COLO668 (cell line): Measurements from ENCODE around the gene H6PD.
"Not testable (repeated sequence)": the region's sequence is repeated elsewhere in the genome, so short reads cannot be mapped to it uniquely, and the experiment has no call there.

Source experiments
- DNase-seq: peaks from one replicate; lab custom pipeline; 2025; ENCODE audit not compliant: unreplicated experiment; lab: John Stamatoyannopoulos, UW

The H6PD gene

DNA sequence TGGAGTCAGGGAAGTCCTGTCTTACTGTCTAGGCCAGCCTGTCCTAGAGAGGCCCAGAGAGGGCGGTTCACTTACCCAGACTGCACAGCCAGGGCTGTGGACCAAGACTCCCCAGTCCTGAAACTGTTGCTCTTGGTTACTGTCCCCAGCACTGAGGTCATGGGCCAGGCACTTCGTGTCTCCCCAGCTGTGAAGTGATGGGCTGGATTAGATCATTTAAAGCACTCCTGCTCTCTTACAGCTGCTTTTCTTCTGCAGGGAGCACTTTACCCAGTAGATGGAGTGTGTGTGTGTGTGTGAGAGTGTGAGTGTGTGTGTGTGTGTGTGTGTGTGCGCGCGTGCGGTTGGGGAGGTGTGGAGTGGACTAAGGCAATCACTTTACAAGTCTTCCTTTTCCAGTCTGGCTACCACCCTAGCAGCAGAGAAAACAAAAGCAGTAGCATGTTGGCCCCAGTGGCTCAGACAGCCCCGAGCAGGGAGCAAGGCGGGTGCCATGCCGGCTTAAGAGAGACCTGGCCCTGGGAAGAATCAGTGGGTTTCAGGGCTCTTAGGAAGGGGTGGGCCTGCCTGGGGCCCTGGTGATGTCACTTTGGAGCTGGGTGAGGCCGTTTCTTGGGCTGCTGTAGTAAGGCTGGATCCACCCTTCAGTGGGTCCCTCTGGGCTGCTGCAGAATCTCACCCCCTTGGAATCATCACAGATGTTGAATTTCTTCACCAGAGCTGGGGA, 60.5 kb downstream of the H6PD start:
- DNase-seq: peak; percentile 32

DNA sequence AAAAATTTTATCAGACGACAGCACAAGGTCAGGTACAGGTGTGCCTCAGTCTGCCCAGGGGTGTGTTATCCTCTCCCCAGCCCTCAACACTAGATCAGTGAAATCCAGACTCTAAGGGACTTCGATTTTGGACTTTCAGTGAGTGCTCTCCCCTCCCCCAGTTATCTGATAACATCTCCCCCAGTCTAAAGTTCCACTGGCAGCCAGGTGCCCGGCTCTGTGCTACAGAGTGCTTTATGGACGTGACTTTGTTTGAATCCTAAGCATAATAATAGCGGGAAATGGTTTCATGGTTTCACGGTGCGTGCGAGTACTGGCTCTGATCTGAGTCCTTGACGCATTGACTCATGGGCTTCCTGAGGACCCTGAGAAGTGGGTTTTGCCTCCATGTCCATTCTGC, 61.3 kb downstream of the H6PD start:
- no peak for DNase-seq

DNA sequence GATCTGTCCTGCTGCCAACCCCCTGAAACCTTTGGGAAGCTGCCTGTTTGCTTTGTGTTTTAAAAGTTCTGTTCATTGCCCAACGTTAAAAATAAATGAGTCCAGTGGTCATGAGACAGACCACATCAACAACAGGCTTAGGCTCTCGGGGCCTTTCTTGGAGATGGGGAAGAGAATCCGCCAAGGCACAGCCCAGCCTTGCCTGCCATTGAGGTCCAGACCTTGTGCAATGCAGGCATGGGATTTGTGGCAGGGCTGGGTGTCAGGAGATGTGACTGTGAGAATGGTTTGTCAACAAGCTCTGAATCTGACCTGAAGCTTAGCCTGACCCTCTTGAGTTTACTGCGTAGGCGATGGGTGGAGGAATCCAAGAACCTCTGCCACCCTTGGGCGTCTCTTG, 62.3 kb downstream of the H6PD start:
- no peak for DNase-seq

DNA sequence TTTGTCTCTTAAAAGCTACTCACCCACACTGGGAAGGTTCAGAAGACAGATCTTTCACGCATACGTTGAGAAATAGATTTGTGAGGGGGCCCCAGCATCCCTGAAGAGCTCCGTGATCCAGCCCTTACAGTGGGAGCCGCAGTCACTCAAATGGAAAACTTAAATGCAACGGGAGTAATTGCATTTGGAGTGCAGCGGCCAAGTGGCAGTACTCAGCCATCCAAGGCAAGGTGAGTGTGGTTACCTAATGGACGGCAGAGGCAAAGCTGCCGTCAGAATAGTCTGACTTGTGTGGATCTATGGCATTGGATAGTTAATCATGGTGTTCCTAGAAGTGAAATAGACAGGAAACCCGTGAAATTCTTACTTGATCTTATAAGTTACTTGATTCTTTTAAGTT, 63.3 kb downstream of the H6PD start:
- no peak for DNase-seq

DNA sequence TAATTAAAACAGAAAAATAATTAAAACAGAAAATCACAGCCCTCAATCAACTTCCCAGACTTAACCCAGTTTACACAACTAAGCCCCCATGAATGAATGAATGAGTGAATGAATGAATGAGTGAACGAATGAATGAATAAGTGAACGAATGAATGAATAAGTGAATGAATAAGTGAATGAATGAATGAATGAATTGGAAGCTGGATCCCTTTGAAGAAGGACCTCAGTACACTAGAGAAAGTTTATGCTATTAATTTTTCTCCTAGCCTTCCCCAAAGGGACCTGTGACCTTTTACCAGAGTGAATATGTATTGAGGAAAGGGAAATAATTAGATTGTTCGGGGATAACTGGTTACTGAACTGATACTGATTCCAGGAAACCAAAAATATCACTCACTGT, 63.7 kb downstream of the H6PD start:
- DNase-seq: no peak

DNA sequence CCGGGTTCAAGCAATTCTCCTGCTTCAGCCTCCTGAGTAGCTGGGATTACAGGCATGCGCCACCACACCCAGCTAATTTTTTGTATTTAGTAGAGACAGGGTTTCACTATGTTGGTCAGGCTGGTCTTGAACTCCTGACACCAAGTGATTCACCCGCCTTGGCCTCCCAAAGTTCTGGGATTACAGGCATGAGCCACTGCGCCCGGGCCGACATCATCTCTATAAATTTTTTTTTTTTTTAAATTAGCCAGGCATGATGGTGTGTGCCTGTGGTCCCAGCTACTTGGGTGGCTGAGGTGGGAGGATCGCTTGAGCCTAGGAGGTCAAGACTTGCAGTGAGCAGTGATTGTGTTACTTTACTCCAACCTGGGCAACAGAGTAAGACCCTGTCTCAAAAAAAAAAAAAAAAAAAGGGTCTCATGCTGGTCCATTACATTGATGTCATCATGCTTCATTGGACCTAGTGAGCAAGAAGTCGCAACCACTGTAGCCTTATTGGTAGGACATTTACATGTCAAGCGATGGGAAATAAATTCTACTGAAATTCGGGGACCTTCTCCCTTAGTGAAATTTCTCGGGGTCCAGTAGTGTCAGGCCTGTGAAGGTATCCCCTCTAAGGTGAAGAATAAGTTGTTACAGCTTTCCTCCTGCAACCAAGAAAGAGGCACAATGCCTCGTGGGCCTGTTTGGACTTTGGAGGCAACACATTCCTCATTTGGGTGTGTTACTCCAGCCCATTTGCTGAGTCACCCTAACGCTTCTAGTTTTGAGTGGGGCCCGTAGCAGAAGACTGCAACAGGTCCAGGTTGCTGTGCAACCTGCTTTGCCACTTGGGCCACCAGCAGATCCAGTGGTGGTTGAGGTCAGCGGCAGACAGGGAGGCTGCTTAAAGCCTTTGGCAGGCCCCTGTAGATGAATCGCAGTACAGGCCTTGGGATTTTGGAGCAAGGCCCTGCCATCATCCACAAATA, 65.3 kb downstream of the H6PD start:
- DNase-seq: not testable (repeated sequence)

DNA sequence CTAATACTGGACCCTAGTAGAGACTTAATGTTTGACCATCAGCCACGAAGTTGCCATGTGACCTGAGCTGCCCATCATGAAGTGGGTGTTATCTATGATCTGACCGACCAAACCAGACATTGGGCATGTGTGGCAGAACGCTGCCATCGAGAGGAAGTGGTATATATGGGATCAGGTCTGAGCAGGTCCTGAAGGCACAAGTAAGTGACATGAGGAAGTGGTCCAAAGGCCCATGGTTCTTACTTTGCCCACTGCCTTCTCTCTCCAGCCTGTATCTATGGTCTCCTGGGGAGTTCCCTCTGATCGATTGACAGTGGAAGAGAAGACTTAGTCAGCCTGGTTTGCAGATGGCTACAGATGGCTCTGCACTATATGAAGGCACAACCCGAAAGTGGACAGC, 66.0 kb downstream of the H6PD start:
- no peak for DNase-seq

DNA sequence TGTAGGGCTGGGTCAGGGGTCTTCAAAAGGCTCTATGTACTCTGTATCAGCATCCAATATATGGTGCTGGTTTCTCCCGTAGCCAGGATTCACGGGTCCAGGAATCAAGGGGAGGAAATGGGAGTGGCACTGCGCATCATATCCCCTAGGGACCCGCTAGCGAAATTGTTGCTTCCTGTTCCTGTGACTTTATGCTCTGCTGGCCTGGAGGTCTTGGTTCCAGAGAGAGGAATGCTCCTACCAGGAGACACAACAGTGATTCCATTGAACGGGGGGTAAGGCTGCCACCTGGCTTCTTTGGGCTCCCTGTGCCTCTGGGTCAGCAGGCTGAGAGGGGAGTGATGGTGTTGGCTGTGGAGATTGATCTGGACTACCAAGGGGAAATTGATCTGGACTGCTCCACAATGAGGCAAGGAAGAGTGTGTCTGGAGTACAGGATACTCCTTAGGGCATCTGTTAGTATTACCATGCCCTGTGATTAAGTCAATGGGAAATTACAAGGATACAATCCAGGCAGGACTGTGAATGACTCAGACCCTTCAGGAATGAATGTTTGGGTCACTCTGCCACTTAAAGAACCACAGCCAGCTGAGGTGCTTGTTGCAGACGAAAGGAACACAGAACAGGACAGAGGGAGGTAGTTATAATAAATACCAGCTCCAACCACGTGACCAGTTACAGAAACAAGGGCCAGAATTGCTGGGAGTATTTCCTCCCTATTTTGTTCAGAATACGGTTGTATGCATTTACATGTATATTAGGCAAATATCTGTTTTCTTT, 68.4 kb downstream of the H6PD start:
- no peak for DNase-seq

DNA sequence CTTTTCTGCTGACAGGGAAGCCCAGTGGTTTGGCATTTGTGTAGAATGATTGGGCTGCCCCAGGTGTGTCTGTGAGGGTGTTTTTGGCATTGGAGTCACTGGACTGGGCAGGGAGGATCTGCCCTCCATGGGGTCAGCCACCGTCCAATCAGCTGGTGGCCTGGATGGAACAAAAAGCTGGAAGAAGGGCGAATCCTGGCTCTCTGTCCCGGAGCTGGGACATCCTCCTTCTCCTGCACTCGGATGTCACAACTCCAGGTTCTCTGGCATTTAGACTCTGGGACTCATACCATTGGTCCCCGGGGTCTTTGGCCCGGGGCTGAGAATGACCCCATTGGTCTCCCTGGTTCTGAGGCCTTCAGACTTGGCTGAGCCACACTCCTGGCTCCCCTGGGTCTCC, 69.3 kb downstream of the H6PD start:
- DNase-seq: no peak

DNA sequence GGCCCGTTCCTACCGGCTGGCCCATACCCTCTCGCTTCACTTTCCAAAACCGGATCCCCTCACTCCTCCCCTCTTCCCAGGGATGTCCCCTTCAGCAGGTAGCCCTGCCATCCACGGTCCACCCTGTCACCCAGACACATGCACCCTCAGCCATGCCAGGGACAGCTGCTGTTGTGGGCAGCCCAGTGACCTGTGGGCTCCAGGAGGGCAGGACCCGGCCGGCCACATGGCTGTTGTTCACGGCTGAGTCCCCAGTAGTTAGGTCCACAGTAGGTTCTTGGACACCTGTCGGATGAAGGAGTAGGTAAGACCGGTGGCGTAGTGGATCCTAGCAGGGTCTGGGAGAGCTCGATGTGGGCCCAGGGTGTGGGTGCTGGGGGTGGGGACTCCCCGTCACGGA, 70.6 kb downstream of the H6PD start:
- DNase-seq: no peak

DNA sequence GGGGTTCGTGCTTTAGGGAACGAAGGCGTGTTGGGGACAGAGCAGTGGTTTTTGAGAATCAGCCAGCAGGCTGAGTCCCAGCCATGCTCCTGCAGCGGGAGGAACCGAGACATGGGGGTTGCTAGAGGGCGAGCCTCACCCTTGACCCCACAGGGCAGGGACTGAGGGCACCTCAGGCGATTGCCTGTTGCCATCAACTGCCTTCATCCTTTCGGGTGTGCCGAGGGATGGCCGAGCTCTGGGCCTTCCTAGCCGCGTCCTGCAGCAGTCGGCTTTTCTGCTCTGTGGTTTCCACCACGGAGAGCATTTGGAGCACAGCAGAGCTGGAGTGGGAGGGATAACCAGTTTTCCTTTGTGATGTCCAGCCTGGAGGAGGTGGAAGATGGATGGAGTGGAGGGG, 71.4 kb downstream of the H6PD start:
- DNase-seq: no peak

DNA sequence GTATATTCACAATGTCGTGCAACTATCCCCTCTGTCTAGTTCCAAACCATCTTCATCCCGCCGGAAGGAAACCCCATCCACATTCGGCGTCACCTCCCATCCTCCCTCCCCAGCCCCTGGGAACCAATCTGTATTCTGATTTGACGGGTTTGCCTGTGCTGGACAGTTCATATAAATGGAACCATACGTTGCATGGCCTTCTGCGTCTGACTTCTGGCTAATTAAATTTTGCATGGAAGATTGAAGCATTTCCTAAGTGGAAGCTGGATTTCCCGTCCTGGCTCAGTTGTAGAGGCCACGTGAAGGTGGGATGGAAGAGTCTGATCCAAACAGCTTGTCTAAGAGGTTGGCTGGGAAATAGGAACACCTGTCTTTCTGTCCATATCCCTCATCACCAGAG, 72.7 kb downstream of the H6PD start:
- DNase-seq: no peak

DNA sequence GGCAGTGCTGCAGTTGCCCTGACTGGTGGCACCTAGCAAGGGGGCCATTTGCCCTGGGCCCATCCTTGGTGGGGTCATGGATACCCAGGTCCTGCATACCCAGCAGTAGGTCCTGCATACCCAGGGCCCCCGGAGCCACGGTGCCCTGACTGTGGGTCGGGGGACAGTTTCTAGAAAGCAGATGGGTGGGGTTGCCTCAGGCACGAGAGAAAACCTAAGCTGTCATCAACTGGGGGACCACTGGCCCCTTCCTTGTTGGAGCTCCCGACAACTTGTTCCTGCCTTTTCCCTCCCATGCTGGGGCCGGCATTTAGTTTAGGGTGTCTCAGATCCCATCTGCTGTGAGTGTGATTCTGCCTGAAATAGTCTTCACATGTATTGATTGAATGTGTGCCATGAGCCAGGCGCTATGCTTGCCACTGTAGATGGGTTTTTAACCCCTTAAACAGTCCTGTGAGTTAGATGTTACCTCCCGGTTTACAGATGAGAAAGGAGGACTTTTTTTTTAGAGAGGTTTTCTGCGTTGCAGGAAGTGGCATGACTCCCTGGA, 73.7 kb downstream of the H6PD start:
- DNase-seq: no peak

DNA sequence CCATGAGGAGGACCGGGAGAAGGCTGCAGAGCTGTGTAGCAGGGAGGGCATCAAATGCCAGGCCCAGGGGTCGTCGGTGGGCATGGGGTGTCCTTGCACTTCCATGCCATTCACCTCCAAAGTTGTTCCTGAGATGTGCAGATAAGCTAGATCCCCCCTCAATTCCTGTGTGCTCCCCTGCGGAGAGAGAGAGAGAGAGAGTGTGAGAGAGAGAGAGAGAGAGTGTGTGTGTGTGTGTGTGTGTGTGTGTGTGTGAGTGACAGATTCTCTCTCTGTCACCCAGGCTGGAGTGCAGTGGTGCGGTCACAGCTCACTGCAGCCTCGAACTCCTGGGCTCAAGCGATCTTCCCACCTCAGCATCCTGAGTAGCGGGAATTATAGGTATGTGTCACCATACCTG, 74.5 kb downstream of the H6PD start:
- no peak for DNase-seq

DNA sequence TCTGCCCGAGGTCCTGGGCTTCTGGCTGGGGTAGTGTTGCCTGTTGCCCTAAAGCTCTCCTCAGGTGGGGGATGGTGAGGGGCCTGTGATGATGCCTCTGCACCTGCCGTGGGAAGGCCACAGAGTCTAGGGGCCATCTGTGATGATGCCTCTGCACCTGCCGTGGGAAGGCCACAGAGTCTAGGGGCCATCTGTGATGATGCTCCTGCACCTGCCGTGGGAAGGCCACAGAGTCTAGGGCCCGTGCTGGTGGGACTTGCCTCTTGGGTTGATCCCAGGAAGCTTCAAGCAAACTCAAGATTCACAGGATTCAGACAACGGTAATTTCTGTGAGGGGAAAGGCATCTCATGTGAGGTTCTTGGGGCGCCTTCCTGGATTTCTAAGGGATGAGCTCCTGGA, 75.4 kb downstream of the H6PD start:
- DNase-seq: peak; percentile 25

DNA sequence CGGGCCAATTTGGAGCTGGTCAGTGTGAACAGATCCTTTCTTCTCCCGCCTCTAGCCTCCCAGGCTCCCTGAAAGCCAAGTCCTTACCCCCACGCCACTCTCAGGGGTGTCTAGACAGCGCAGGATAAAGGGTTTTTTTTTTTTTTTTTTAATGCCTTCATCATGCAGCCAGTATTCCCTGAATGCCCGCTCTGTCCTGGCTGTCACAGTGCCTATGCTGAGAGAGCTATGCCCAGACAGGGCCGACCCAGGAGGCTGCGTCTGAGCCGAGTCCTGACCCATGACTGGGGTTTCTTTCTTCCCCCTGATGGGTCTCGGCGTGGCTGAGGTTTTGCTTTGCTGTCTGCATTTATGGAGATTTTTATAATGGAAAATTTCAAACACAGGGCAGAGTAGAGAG, 76.5 kb downstream of the H6PD start:
- DNase-seq: no peak

DNA sequence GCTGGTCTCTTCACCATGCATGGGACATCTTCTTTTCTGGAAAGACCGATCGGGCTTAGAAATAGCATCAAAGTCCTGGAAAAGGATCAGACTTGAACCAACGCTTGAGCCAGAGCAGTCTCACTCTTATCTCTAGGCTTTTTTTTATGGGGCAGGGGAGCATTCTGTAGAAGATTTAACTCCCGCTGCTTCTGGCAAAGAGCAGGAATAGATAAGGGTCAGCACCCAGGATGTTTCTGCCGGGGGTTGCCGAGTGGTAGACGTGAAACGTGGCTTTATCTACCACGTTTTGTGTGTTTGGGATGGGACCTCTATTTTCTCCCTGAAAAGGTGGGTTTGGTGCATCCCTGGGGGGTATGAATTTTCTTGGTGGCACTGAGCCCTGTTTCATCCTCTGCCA, 76.9 kb downstream of the H6PD start:
- no peak for DNase-seq

DNA sequence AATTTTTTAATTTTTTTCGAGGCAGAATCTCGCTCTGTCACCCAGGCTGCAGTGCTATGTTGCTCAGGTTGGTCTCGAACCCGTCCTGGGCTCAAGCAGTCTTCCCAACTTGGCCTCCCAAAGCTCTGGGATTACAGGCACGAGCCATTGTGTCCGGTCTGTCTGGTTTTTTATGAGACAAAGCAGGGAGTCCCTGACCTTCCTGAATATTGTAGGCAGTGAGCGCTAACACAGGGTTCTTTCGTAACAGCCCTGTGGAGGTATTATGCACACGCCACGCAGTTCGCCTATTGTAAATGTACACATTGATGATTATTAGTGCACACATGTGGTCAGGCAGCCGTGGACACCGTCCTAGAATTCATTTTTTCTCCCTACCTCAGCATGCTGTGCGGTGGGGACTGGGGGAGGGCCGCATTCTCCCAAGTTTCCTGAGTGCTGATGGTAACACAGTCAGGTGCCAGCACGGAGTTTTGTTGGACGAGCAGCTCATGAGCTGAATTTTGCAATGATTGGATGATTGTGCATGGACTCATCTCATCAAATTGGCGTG, 77.7 kb downstream of the H6PD start:
- DNase-seq: no peak

DNA sequence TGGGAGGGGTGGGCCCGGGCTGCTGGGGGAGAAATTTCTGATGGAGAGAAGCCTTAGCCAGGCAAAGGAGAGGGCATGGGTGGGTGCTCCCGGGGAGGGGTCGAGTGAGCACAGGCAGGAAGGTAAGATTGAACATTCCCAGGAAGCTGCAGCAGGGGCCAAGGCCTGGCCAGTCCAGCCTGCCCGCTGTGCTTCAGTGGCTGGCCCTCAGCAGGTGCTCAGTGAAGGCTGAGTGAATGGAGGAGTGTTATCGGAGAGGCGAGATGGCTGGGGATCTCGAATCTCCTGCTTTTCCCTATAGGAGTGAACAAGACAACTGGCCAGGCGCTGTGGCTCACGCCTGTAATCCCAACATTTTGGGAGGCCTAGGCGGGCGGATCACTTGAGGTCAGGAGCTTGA, 79.0 kb downstream of the H6PD start:
- no peak for DNase-seq

DNA sequence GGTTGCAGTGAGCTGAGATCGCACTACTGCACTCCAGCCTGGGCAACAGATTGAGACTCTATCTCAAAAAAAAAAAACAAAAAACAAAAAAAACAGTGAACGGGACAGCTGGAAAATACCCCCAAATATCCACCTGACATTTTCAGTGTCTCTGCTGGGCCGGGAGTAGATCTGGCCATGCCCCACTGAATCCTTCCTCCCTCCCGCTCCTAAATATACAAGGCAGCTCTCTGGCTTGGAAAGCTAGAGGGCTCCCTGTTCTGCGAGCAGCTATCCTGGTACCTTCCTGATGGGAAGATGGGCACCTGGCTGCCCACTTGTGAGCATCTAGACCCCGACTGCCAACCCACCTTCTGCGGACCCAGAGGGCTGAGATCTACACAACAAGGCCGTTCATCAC, 79.5 kb downstream of the H6PD start:
- DNase-seq: no peak
